Measurements from ENCODE around the gene MRC2.

Gene MRC2

GRCh38 chr17:62648956-62649294 is 21.5 kb downstream of the MRC2 start:
- ATAC-seq: no peak
- TF ChIP-seq TCF4 (CRISPR knock-in tag; IDR thresholded peaks at IDR 0.05; ENCODE audit: borderline replicate concordance) (no peak), TSHZ2 (CRISPR knock-in tag; IDR thresholded peaks at IDR 0.05) (no peak), PPARA (CRISPR knock-in tag; IDR thresholded peaks at IDR 0.05; ENCODE audit: borderline replicate concordance) (no peak), TOX (CRISPR knock-in tag; IDR thresholded peaks at IDR 0.05; ENCODE audit: borderline replicate concordance) (no peak), GLIS3 (CRISPR knock-in tag; IDR thresholded peaks at IDR 0.05) (no peak), SNAI2 (CRISPR knock-in tag; IDR thresholded peaks at IDR 0.05) (no peak), ZNF565 (CRISPR knock-in tag; conservative IDR thresholded peaks at IDR 0.05; ENCODE audit: low read depth) (no peak), ZNF8 (CRISPR knock-in tag; IDR thresholded peaks at IDR 0.05) (no peak), BACH2 (CRISPR knock-in tag; IDR thresholded peaks at IDR 0.05; ENCODE audit: borderline replicate concordance) (no peak), ZNF70 (CRISPR knock-in tag; IDR thresholded peaks at IDR 0.05) (no peak), PATZ1 (CRISPR knock-in tag; IDR thresholded peaks at IDR 0.05; ENCODE audit: borderline replicate concordance) (no peak), POU6F1 (CRISPR knock-in tag; IDR thresholded peaks at IDR 0.05; ENCODE audit: borderline replicate concordance, low read depth) (no peak), ESRRG (CRISPR knock-in tag; IDR thresholded peaks at IDR 0.05) (no peak), RARB (CRISPR knock-in tag; IDR thresholded peaks at IDR 0.05) (no peak), ARNTL (CRISPR knock-in tag; IDR thresholded peaks at IDR 0.05; ENCODE audit: borderline replicate concordance, low read depth) (no peak), ZC3H10 (CRISPR knock-in tag; IDR thresholded peaks at IDR 0.05) (no peak), OSR1 (CRISPR knock-in tag; IDR thresholded peaks at IDR 0.05) (no peak)

GRCh38 chr17:62649570-62649969 is 22.1 kb downstream of the MRC2 start:
- no peak for TF ChIP-seq TSHZ2 (CRISPR knock-in tag; IDR thresholded peaks at IDR 0.05)
- no peak for TF ChIP-seq PPARA (CRISPR knock-in tag; IDR thresholded peaks at IDR 0.05; ENCODE audit: borderline replicate concordance)
- no peak for TF ChIP-seq GLIS3 (CRISPR knock-in tag; IDR thresholded peaks at IDR 0.05)
- TF ChIP-seq PATZ1 (CRISPR knock-in tag; IDR thresholded peaks at IDR 0.05; ENCODE audit: borderline replicate concordance): no peak
- no peak for TF ChIP-seq TCF4 (CRISPR knock-in tag; IDR thresholded peaks at IDR 0.05; ENCODE audit: borderline replicate concordance)
- TF ChIP-seq ZFP3 (CRISPR knock-in tag; IDR thresholded peaks at IDR 0.05): no peak
- ATAC-seq: no peak

GRCh38 chr17:62650587-62650986 is 23.1 kb downstream of the MRC2 start:
- ATAC-seq: no peak
- TF ChIP-seq PATZ1 (CRISPR knock-in tag; IDR thresholded peaks at IDR 0.05; ENCODE audit: borderline replicate concordance) (no peak), PPARA (CRISPR knock-in tag; IDR thresholded peaks at IDR 0.05; ENCODE audit: borderline replicate concordance) (no peak), TSHZ2 (CRISPR knock-in tag; IDR thresholded peaks at IDR 0.05) (no peak), OSR1 (CRISPR knock-in tag; IDR thresholded peaks at IDR 0.05) (no peak), ZNF70 (CRISPR knock-in tag; IDR thresholded peaks at IDR 0.05) (no peak), TCF4 (CRISPR knock-in tag; IDR thresholded peaks at IDR 0.05; ENCODE audit: borderline replicate concordance) (no peak), ZNF8 (CRISPR knock-in tag; IDR thresholded peaks at IDR 0.05) (no peak), ZFP30 (CRISPR knock-in tag; IDR thresholded peaks at IDR 0.05) (no peak), ISL1 (CRISPR knock-in tag; IDR thresholded peaks at IDR 0.05) (no peak), SNAI2 (CRISPR knock-in tag; IDR thresholded peaks at IDR 0.05) (no peak), BACH2 (CRISPR knock-in tag; IDR thresholded peaks at IDR 0.05; ENCODE audit: borderline replicate concordance) (no peak), GLIS3 (CRISPR knock-in tag; IDR thresholded peaks at IDR 0.05) (no peak), ZC3H10 (CRISPR knock-in tag; IDR thresholded peaks at IDR 0.05) (no peak), ZNF565 (CRISPR knock-in tag; conservative IDR thresholded peaks at IDR 0.05; ENCODE audit: low read depth) (no peak), ARNTL (CRISPR knock-in tag; IDR thresholded peaks at IDR 0.05; ENCODE audit: borderline replicate concordance, low read depth) (no peak)

Data from SK-N-SH treated with all-trans-retinoic acid at 6 μM for 48 hours (cell line).